PFSK-1 (cell line): ENCODE results near the gene GNAS-AS1.

Experiments
- POLR2AphosphoS5 ChIP-seq: IDR thresholded peaks from 2 replicates; pipeline ENCODE4 v1.6.1; 2012; ENCODE audit warnings: low read depth, mild to moderate bottlenecking, control low read depth, low read length, moderate library complexity
- TAF1 ChIP-seq: IDR thresholded peaks from 2 replicates; pipeline ENCODE4 v1.6.1; 2012; ENCODE audit warnings: low read length, control low read depth, borderline replicate concordance; ENCODE audit not compliant: insufficient read depth
- TF ChIP-seq, protein P1 (sequence below), 2 experiments: IDR thresholded peaks; 2 replicates each; pipeline versions ENCODE4 v1.6.1 to v1.8.0; 2011 to 2012; ENCODE audit warnings: low read depth in 2 of 2, low read length in 2 of 2, control low read depth in 1 of 2, inconsistent platforms in 1 of 2, mild to moderate bottlenecking in 1 of 2, moderate library complexity in 1 of 2; ENCODE audit not compliant: insufficient read depth in 1 of 2

DNA sequence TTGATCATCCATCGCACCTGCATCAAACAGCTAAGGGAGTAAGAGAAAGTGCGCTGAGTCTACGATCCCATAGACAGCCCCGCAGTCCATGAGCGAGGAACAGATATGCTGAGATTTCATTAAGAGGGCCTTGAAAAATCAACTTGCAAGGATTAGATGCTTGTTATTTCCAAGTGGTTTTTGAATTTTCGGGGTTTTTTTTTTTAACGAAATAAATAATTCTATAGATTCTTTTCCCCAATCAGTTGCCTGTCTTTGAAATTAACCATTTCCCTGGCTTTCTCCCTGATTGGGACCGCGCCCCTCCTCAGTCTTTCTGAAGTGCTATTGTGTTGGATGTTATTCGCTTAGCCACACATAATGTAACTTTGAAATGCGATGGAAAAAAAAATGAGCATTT lies 48.6 kb downstream of the GNAS-AS1 start:
- TF ChIP-seq POLR2AphosphoS5 (no peak), TAF1 (no peak)
- TF ChIP-seq, protein P1, sequence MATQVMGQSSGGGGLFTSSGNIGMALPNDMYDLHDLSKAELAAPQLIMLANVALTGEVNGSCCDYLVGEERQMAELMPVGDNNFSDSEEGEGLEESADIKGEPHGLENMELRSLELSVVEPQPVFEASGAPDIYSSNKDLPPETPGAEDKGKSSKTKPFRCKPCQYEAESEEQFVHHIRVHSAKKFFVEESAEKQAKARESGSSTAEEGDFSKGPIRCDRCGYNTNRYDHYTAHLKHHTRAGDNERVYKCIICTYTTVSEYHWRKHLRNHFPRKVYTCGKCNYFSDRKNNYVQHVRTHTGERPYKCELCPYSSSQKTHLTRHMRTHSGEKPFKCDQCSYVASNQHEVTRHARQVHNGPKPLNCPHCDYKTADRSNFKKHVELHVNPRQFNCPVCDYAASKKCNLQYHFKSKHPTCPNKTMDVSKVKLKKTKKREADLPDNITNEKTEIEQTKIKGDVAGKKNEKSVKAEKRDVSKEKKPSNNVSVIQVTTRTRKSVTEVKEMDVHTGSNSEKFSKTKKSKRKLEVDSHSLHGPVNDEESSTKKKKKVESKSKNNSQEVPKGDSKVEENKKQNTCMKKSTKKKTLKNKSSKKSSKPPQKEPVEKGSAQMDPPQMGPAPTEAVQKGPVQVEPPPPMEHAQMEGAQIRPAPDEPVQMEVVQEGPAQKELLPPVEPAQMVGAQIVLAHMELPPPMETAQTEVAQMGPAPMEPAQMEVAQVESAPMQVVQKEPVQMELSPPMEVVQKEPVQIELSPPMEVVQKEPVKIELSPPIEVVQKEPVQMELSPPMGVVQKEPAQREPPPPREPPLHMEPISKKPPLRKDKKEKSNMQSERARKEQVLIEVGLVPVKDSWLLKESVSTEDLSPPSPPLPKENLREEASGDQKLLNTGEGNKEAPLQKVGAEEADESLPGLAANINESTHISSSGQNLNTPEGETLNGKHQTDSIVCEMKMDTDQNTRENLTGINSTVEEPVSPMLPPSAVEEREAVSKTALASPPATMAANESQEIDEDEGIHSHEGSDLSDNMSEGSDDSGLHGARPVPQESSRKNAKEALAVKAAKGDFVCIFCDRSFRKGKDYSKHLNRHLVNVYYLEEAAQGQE (IDR thresholded peaks at IDR 0.05; ENCODE audit: insufficient read depth in 1 of 2, low read depth in 2 of 2, low read length in 2 of 2): no peak
